HepG2 (cell line): ENCODE results near the gene ABL2. TPM values are rescaled to one million over a fixed set of nuclear protein-coding genes. Genes with fewer than 3 reads are reported as not detected.

Experiments
- ATAC-seq: fragments of 200-7000 bp; cut with Tn5 transposase; 3 replicates; pipeline ENCODE4 v1.9.1; 2020; ENCODE audit warnings: mild to moderate bottlenecking, moderate library complexity
- BruUV-seq: library from RNA; stranded (reverse); fragments of 400-500 nt; replicated peaks from 2 replicates; lab custom pipeline; 2021; lab: Mats Ljungman, UMichigan
- CTCF ChIA-PET: fragments of 300-600 bp; formaldehyde crosslinking; extraction: SDS; loops from one replicate; lab custom pipeline; 2021; ENCODE audit warnings: low total read pairs, inconsistent platforms, low intra/inter-chr PET ratio; lab: Yijun Ruan, JAX
- POLR2A ChIA-PET: fragments of 350-600 bp; sonication (Branson Sonifier 250); formaldehyde crosslinking; loops from one replicate; lab custom pipeline; 2020; ENCODE audit warnings: antibody characterized with exemption, inconsistent platforms; lab: Yijun Ruan, JAX
- DNase-seq: peaks from one replicate; pipeline ENCODE4 v3.0.0-alpha.2; 2015; ENCODE audit warnings: low spot score
- FAIRE-seq: peaks from 3 replicates; lab custom pipeline; 2011; peaks lifted over from hg19 to GRCh38; lab: Jason Lieb, UNC
- H2AFZ ChIP-seq: one replicate; pipeline ENCODE4 v1.6.1; 2011; ENCODE audit warnings: low read length, inconsistent platforms
- H3K27ac ChIP-seq: fragments of 300-600 bp; 3 replicates; pipeline ENCODE4 v1.8.0; 2011; ENCODE audit warnings: mixed run types, mild to moderate bottlenecking, mixed read lengths, low read length, inconsistent platforms; ENCODE audit not compliant: insufficient read depth; ENCODE audit errors: extremely low read length
- H3K27me3 ChIP-seq, 2 experiments: fragments of 200-600 bp in 1 of 2; 2 replicates in 1 of 2; 3 replicates in 1 of 2; pipeline versions ENCODE4 v1.6.0 to v1.8.0; 2011; ENCODE audit warnings: low read length in 2 of 2, mild to moderate bottlenecking in 2 of 2, moderate library complexity in 2 of 2, inconsistent platforms in 1 of 2; ENCODE audit not compliant: insufficient read depth in 2 of 2, control insufficient read depth in 1 of 2
- H3K36me3 ChIP-seq, 2 experiments: fragments of 200-600 bp in 1 of 2; replicated peaks in 1 of 2; 2 replicates in 1 of 2; 3 replicates in 1 of 2; pipeline versions ENCODE4 v1.5.1 to v1.8.0; 2011; ENCODE audit warnings: low read length in 2 of 2, inconsistent platforms in 1 of 2; ENCODE audit not compliant: insufficient read depth in 2 of 2, control insufficient read depth in 1 of 2
- H3K4me1 ChIP-seq: 2 replicates; pipeline ENCODE4 v1.5.1; 2012; ENCODE audit warnings: low read length, inconsistent platforms; ENCODE audit not compliant: insufficient read depth
- H3K4me2 ChIP-seq: 2 replicates; pipeline ENCODE4 v1.6.0; 2011; ENCODE audit warnings: low read depth, low read length, inconsistent platforms
- H3K4me3 ChIP-seq, 3 experiments: fragments of 200-600 bp in 1 of 3; sonication (generic), shearing (Covaris generic) in 1 of 3; replicated peaks in 1 of 3; 2 replicates each; pipeline ENCODE4 v1.5.1; 2011 to 2016; ENCODE audit warnings: low read length in 3 of 3, inconsistent platforms in 2 of 3, low read depth in 2 of 3, mild to moderate bottlenecking in 2 of 3, control low read depth in 1 of 3, mixed read lengths in 1 of 3; ENCODE audit not compliant: insufficient read depth in 1 of 3
- H3K79me2 ChIP-seq: one replicate; pipeline ENCODE4 v1.6.1; 2011; ENCODE audit warnings: low read length, inconsistent platforms; ENCODE audit not compliant: insufficient read depth
- H3K9ac ChIP-seq: 2 replicates; pipeline ENCODE4 v1.6.0; 2011; ENCODE audit warnings: mild to moderate bottlenecking, low read depth, low read length, inconsistent platforms; ENCODE audit not compliant: insufficient read depth
- H3K9me3 ChIP-seq: 2 replicates; pipeline ENCODE4 v1.5.1; 2012; ENCODE audit warnings: mild to moderate bottlenecking, low read length
- H4K20me1 ChIP-seq: 2 replicates; pipeline ENCODE4 v1.6.0; 2011; ENCODE audit warnings: inconsistent platforms, mild to moderate bottlenecking, low read length, moderate library complexity; ENCODE audit not compliant: insufficient read depth
- FOSL1 ChIP-seq: sonication (generic); formaldehyde crosslinking; IDR thresholded peaks from 2 replicates; pipeline ENCODE4 v1.9.0; 2021; ENCODE audit warnings: missing genetic modification reagents, borderline replicate concordance
- HNRNPLL ChIP-seq: fragments of 200-400 bp; formaldehyde crosslinking; IDR thresholded peaks from 2 replicates; pipeline ENCODE4 v1.6.1; 2017; ENCODE audit warnings: mild to moderate bottlenecking, low read depth, low read length; ENCODE audit not compliant: poor library complexity, severe bottlenecking
- JDP2 ChIP-seq: sonication (generic); formaldehyde crosslinking; IDR thresholded peaks from 2 replicates; pipeline ENCODE4 v1.8.1; 2022; ENCODE audit warnings: missing genetic modification reagents, borderline replicate concordance
- KDM1A ChIP-seq: IDR thresholded peaks from 2 replicates; pipeline ENCODE4 v1.6.1; 2016; ENCODE audit warnings: missing compliant biosample characterization
- RFX1 ChIP-seq: fragments of 450-650 bp; IDR thresholded peaks from 2 replicates; pipeline ENCODE4 v1.6.1; 2017
- RXRA ChIP-seq: sonication (generic); formaldehyde crosslinking; IDR thresholded peaks from 2 replicates; pipeline ENCODE4 v1.5.1; 2020; ENCODE audit warnings: missing genetic modification reagents
- SAFB2 ChIP-seq: sonication (generic); formaldehyde crosslinking; IDR thresholded peaks from 2 replicates; pipeline ENCODE4 v1.5.1; 2020; ENCODE audit warnings: missing genetic modification reagents, low read depth, mild to moderate bottlenecking, borderline replicate concordance
- SMAD9 ChIP-seq: sonication (generic); formaldehyde crosslinking; IDR thresholded peaks from 2 replicates; pipeline ENCODE4 v1.5.1; 2020; ENCODE audit warnings: mild to moderate bottlenecking, missing genetic modification reagents
- SMARCC2 ChIP-seq: fragments of 450-650 bp; IDR thresholded peaks from 2 replicates; pipeline ENCODE4 v1.6.1; 2017; ENCODE audit warnings: antibody characterized with exemption, mild to moderate bottlenecking
- SOX5 ChIP-seq: IDR thresholded peaks from 2 replicates; pipeline ENCODE4 v1.6.1; 2016; ENCODE audit warnings: borderline replicate concordance
- THAP11 ChIP-seq: IDR thresholded peaks from 2 replicates; pipeline ENCODE4 v1.6.1; 2016; ENCODE audit warnings: missing biosample characterization, missing genetic modification reagents
- ZBTB4 ChIP-seq: sonication (generic); formaldehyde crosslinking; IDR thresholded peaks from 2 replicates; pipeline ENCODE4 v1.4.0; 2020; ENCODE audit warnings: missing genetic modification reagents, mild to moderate bottlenecking, borderline replicate concordance
- ZFP36 ChIP-seq: fragments of 150-350 bp; IDR thresholded peaks from 2 replicates; pipeline ENCODE4 v1.6.1; 2018; ENCODE audit warnings: borderline replicate concordance, low read length, low read depth; ENCODE audit not compliant: partially characterized antibody
- ZMYM3 ChIP-seq: sonication (generic); formaldehyde crosslinking; IDR thresholded peaks from 2 replicates; pipeline ENCODE4 v1.5.1; 2020; ENCODE audit warnings: mild to moderate bottlenecking, missing genetic modification reagents
- ZNF3 ChIP-seq: IDR thresholded peaks from 2 replicates; pipeline ENCODE4 v1.7.0; 2017; ENCODE audit warnings: inconsistent platforms
- ZNF34 ChIP-seq: sonication (generic); formaldehyde crosslinking; IDR thresholded peaks from 2 replicates; pipeline ENCODE4 v1.4.0; 2020; ENCODE audit warnings: mild to moderate bottlenecking, missing genetic modification reagents, borderline replicate concordance
- ZNF547 ChIP-seq: sonication (generic); formaldehyde crosslinking; IDR thresholded peaks from 2 replicates; pipeline ENCODE4 v1.5.1; 2020; ENCODE audit warnings: mild to moderate bottlenecking, missing genetic modification reagents
- ZNF607 ChIP-seq: sonication (generic); formaldehyde crosslinking; IDR thresholded peaks from 2 replicates; pipeline ENCODE4 v1.5.1; 2020; ENCODE audit warnings: missing genetic modification reagents, mild to moderate bottlenecking, borderline replicate concordance
- ZNF746 ChIP-seq: sonication (generic); formaldehyde crosslinking; IDR thresholded peaks from 2 replicates; pipeline ENCODE4 v1.8.0; 2022; ENCODE audit warnings: mild to moderate bottlenecking, missing genetic modification reagents
- ZNF747 ChIP-seq: sonication (generic); formaldehyde crosslinking; IDR thresholded peaks from 2 replicates; pipeline ENCODE4 v1.8.1; 2023; ENCODE audit warnings: missing genetic modification reagents, mild to moderate bottlenecking, borderline replicate concordance
- in situ Hi-C: cut with HindIII; loops from 2 replicates; pipeline ENCODE4 v1.10.0; 2017; ENCODE audit warnings: low pct_unique_long_range_greater_than_20kb; ENCODE audit not compliant: extremely low pct_ligation_motif_present
- intact Hi-C: fragments of 100-400 bp; cut with micrococcal nuclease; formaldehyde crosslinking; loops from one replicate; pipeline ENCODE4 v1.10.0; 2022; ENCODE audit not compliant: unreplicated experiment
- polyA plus RNA-seq, 8 experiments: library from polyadenylated mRNA; depleted of rRNA in 3 of 8; stranded (reverse) in 7 of 8; unstranded in 1 of 8; fragments of >200 nt; fragmentation: Illumina TruSeq in 4 of 8; extraction: Trizol in 4 of 8; gene quantifications; 2 replicates each; pipeline versions ENCODE4 v1.2.1 to v1.2.3, GENCODE V29; 2011 to 2016; ENCODE audit warnings: low read depth in 4 of 8, missing spikeins in 1 of 8, mixed read lengths in 1 of 8; ENCODE audit not compliant: insufficient read depth in 1 of 8
- total RNA-seq, 5 experiments: library from RNA; depleted of rRNA; stranded (reverse); fragments of >200 nt; fragmentation: Illumina TruSeq; extraction: Trizol; gene quantifications; 2 replicates each; pipeline ENCODE4 v1.2.3, GENCODE V29; 2016; ENCODE audit warnings: low read depth in 1 of 5
- TF ChIP-seq, protein P1 (sequence below): IDR thresholded peaks from 2 replicates; pipeline ENCODE4 v1.4.0; 2020; ENCODE audit warnings: mild to moderate bottlenecking, missing genetic modification reagents

The ABL2 gene
- total and polyA plus RNA-seq, 2 of the 13 experiments (the other 11 are each of a cell fraction or from before 2014, with no cell fraction given), result 5.8 to 6.0 TPM

- no TSS peak for BruUV-seq
- CTCF ChIA-PET, result no interaction called here
- Histone ChIP-seq H3K9me3 (no peaks in the 10 kb centered on the region), H2AFZ (no peak overlapping the region), H3K4me3 (no peak overlapping the region), H3K27ac (peak overlapping the region; percentile 54), H3K79me2 (peaks cover 59% of the 10 kb centered on the region), H3K9ac (no peak overlapping the region), H3K4me2 (peak overlapping the region; percentile 79), H4K20me1 (peaks cover 5% of the 10 kb centered on the region; the same call in 1 of the 2 replicates), H3K36me3 (no peaks in the 10 kb centered on the region), H3K4me1 (peaks cover 44% of the 10 kb centered on the region), H3K27me3 (no peaks in the 10 kb centered on the region; a peak in 1 of 5 replicates)
- ATAC-seq, result peak; percentile 36
- in situ Hi-C loops (no loop called here), intact Hi-C loops (no loop called here)
- DNase-seq, result peak; percentile 78
- POLR2A ChIA-PET, result no interaction called here
- peak; percentile 69 for FAIRE-seq
- TF ChIP-seq FOSL1 (CRISPR knock-in tag) (no peak), RXRA (CRISPR knock-in tag) (no peak), ZBTB4 (CRISPR knock-in tag) (no peak), ZNF34 (CRISPR knock-in tag) (no peak), ZNF746 (no peak), THAP11 (no peak), SOX5 (CRISPR knock-in tag) (peak; percentile 33; the same call in 1 of the 2 replicates), HNRNPLL (no peak), SMAD9 (CRISPR knock-in tag) (no peak), KDM1A (CRISPR knock-in tag) (0 out of 2 replicates have a peak, but pooled peaks have one; percentile 54), ZNF747 (no peak), ZNF607 (CRISPR knock-in tag) (no peak), ZNF3 (CRISPR knock-in tag) (peak; percentile 99), ZNF547 (CRISPR knock-in tag) (no peak), ZFP36 (no peak), SMARCC2 (no peak), RFX1 (no peak), ZMYM3 (peak; percentile 44; the same call in 1 of the 2 replicates), SAFB2 (CRISPR knock-in tag) (no peak), JDP2 (CRISPR knock-in tag) (no peak)
- TF ChIP-seq, protein P1, sequence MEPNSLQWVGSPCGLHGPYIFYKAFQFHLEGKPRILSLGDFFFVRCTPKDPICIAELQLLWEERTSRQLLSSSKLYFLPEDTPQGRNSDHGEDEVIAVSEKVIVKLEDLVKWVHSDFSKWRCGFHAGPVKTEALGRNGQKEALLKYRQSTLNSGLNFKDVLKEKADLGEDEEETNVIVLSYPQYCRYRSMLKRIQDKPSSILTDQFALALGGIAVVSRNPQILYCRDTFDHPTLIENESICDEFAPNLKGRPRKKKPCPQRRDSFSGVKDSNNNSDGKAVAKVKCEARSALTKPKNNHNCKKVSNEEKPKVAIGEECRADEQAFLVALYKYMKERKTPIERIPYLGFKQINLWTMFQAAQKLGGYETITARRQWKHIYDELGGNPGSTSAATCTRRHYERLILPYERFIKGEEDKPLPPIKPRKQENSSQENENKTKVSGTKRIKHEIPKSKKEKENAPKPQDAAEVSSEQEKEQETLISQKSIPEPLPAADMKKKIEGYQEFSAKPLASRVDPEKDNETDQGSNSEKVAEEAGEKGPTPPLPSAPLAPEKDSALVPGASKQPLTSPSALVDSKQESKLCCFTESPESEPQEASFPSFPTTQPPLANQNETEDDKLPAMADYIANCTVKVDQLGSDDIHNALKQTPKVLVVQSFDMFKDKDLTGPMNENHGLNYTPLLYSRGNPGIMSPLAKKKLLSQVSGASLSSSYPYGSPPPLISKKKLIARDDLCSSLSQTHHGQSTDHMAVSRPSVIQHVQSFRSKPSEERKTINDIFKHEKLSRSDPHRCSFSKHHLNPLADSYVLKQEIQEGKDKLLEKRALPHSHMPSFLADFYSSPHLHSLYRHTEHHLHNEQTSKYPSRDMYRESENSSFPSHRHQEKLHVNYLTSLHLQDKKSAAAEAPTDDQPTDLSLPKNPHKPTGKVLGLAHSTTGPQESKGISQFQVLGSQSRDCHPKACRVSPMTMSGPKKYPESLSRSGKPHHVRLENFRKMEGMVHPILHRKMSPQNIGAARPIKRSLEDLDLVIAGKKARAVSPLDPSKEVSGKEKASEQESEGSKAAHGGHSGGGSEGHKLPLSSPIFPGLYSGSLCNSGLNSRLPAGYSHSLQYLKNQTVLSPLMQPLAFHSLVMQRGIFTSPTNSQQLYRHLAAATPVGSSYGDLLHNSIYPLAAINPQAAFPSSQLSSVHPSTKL (CRISPR knock-in tag), result peak; percentile 56
Observed at GRCh38 chr1:179226738-179227137, 2.7 kb downstream of the ABL2 start.
